ENCODE results near the gene CRACDL. TPM values are rescaled to one million over a fixed set of nuclear protein-coding genes. Genes with fewer than 3 reads are reported as not detected.

Gene CRACDL
- total RNA-seq, 1 donor, result not detected

DNA sequence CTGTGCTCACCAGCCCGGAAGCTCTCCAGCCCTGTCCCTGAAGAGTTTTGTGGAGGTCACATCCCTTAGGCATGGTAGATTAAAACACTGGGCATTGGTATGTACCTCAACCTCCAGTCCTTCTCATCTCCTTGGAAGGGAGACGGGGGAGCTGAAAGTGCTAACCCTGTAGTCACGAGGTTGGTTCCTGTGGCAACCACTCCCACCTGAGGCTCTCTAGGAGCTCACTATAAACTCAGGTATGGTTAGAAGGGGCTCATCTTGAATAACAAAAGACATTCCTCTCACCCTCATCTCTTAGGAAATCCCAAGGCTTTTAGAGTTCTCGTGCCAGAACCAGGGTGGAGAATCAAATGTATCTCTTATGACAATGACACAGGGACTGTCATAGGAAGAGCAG is 162.1 kb downstream of the CRACDL start:
- Histone ChIP-seq H3K4me3 (ENCODE audit: insufficient read depth, low read length) (no peak overlapping the region), H3K4me2 (ENCODE audit: insufficient read depth, low read length) (no peak overlapping the region), H3K9me3 (ENCODE audit: low read depth, low read length) (no peaks in the 10 kb centered on the region), H2AFZ (ENCODE audit: low read length) (no peak overlapping the region), H3K79me2 (ENCODE audit: insufficient read depth, low read length) (no peaks in the 10 kb centered on the region), H3K36me3 (ENCODE audit: insufficient read depth, low read length) (no peaks in the 10 kb centered on the region), H3K27ac (ENCODE audit: low read depth, low read length) (no peak overlapping the region), H4K20me1 (ENCODE audit: insufficient read depth, low read length) (no peaks in the 10 kb centered on the region), H3K27me3 (ENCODE audit: insufficient read depth, low read length) (peaks cover 25% of the 10 kb centered on the region), H3K4me1 (ENCODE audit: insufficient read depth, low read length) (peaks cover 15% of the 10 kb centered on the region)
- peak; percentile 19 for DNase-seq (ENCODE audit: insufficient read length, low spot score, missing footprints)
- TF ChIP-seq, protein P1, sequence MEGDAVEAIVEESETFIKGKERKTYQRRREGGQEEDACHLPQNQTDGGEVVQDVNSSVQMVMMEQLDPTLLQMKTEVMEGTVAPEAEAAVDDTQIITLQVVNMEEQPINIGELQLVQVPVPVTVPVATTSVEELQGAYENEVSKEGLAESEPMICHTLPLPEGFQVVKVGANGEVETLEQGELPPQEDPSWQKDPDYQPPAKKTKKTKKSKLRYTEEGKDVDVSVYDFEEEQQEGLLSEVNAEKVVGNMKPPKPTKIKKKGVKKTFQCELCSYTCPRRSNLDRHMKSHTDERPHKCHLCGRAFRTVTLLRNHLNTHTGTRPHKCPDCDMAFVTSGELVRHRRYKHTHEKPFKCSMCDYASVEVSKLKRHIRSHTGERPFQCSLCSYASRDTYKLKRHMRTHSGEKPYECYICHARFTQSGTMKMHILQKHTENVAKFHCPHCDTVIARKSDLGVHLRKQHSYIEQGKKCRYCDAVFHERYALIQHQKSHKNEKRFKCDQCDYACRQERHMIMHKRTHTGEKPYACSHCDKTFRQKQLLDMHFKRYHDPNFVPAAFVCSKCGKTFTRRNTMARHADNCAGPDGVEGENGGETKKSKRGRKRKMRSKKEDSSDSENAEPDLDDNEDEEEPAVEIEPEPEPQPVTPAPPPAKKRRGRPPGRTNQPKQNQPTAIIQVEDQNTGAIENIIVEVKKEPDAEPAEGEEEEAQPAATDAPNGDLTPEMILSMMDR (IDR thresholded peaks at IDR 0.05; ENCODE audit: extremely low read depth, low read depth, low read length), result no peak

DNA sequence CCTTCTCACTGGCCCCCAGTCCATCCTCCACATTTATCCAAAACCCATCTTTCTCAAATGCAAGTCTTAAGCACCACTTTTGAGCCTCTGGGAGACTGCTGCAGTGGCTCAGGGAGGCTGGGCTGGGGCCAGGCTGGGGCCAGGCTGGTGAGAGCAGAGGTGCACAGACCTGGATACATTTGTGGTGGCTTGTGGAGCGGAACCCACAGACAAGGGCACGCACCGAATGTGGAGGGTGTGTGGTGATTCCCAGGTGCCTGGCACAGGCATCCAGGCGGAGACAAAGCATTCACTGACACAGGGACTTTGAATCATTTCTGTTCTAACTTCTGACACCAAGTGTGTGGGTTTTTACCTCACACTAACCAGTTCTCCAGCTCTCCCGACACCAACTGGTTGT is 162.9 kb downstream of the CRACDL start:
- H3K36me3 ChIP-seq (ENCODE audit: insufficient read depth, low read length), result no peaks in the 10 kb centered on the region
- H3K4me3 ChIP-seq (ENCODE audit: insufficient read depth, low read length), result no peak overlapping the region
- peaks cover 25% of the 10 kb centered on the region for H3K27me3 ChIP-seq (ENCODE audit: insufficient read depth, low read length)
- H3K4me1 ChIP-seq (ENCODE audit: insufficient read depth, low read length), result peaks cover 23% of the 10 kb centered on the region
- TF ChIP-seq, protein P1 (IDR thresholded peaks at IDR 0.05; ENCODE audit: extremely low read depth, low read depth, low read length), result no peak
- peak; percentile 36 for DNase-seq (ENCODE audit: insufficient read length, low spot score, missing footprints)
- H2AFZ ChIP-seq (ENCODE audit: low read length), result no peak overlapping the region
- H3K4me2 ChIP-seq (ENCODE audit: insufficient read depth, low read length), result no peak overlapping the region
- H4K20me1 ChIP-seq (ENCODE audit: insufficient read depth, low read length), result no peaks in the 10 kb centered on the region
- no peaks in the 10 kb centered on the region for H3K79me2 ChIP-seq (ENCODE audit: insufficient read depth, low read length)
- H3K9me3 ChIP-seq (ENCODE audit: low read depth, low read length), result no peaks in the 10 kb centered on the region
- H3K27ac ChIP-seq (ENCODE audit: low read depth, low read length), result no peak overlapping the region

DNA sequence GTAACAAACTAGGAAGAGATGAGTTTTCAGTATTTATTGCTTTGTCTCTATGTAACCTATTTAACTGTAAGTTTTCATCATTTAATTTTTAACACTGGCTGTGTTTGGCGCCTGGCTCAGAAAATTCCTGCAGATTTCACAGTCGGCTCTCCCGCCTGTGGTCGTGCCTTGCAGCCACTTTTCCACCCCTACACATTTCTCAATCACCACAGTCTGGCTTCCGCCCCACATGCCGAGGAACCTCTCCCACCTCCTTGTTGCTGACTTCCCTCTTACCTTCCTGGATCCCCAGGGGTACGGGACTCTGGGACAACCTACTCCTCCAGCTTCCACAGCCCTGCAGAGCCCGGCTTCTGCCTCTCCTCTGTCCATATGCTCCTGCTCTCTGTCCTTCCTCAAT is 163.5 kb downstream of the CRACDL start:
- TF ChIP-seq, protein P1 (IDR thresholded peaks at IDR 0.05; ENCODE audit: extremely low read depth, low read depth, low read length), result no peak
- DNase-seq (ENCODE audit: insufficient read length, low spot score, missing footprints), result no peak
- H3K4me2 ChIP-seq (ENCODE audit: insufficient read depth, low read length), result peak overlapping the region; percentile 64

DNA sequence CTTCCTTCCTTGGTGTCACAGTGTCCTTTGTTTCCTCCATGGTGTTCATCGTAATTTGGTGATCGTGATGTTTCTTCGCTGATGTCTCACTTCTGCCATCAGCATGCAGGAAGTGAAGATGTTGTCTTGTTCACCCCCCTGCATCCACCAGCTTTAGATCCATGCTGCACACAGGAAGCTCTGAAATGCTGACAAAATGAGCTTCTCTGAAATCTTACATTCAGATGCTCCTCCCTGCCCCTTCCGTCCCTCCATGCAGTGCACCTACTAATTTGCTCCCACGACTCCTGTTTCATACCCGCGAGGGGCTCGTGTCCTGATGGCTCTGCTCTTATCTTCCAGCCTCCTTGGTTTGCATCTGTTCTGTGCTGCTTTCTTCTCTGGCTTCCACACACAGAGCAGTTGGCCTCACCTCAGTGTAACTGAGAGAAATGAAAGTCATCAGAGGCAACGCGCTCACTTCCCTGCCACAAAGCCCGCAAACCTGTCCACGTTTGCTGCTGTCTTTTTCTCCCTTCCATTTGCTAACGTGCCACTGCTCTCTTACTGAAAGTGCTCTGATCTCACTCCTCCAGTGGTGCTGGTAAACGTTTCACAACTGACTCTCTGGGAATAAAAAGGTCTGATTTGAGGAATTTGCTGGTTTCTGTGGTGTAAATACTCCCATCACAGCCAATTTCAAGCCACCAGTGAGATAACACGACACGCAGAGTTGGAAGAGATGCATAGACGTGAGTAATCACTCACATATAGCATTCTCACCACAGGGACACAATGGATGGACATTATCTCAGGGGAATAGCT is 164.1 kb downstream of the CRACDL start:
- Histone ChIP-seq H3K9me3 (ENCODE audit: low read depth, low read length) (no peaks in the 10 kb centered on the region), H3K4me1 (ENCODE audit: insufficient read depth, low read length) (peaks cover 24% of the 10 kb centered on the region), H3K36me3 (ENCODE audit: insufficient read depth, low read length) (no peaks in the 10 kb centered on the region), H3K4me2 (ENCODE audit: insufficient read depth, low read length) (peak overlapping the region; percentile 64), H3K27me3 (ENCODE audit: insufficient read depth, low read length) (peaks cover 25% of the 10 kb centered on the region), H2AFZ (ENCODE audit: low read length) (peak overlapping the region; percentile 37), H3K79me2 (ENCODE audit: insufficient read depth, low read length) (no peaks in the 10 kb centered on the region), H4K20me1 (ENCODE audit: insufficient read depth, low read length) (no peaks in the 10 kb centered on the region), H3K4me3 (ENCODE audit: insufficient read depth, low read length) (peak overlapping the region; percentile 13), H3K27ac (ENCODE audit: low read depth, low read length) (peak overlapping the region; percentile 23)
- DNase-seq (ENCODE audit: insufficient read length, low spot score, missing footprints), result peak; percentile 92
- TF ChIP-seq, protein P1 (IDR thresholded peaks at IDR 0.05; ENCODE audit: extremely low read depth, low read depth, low read length), result no peak

More for the DNA sequence above, 163.5 kb downstream of the CRACDL start:
- peaks cover 24% of the 10 kb centered on the region for H3K4me1 ChIP-seq (ENCODE audit: insufficient read depth, low read length)
- no peaks in the 10 kb centered on the region for H4K20me1 ChIP-seq (ENCODE audit: insufficient read depth, low read length)
- no peaks in the 10 kb centered on the region for H3K9me3 ChIP-seq (ENCODE audit: low read depth, low read length)
- peak overlapping the region; percentile 23 for H3K27ac ChIP-seq (ENCODE audit: low read depth, low read length)
- no peaks in the 10 kb centered on the region for H3K36me3 ChIP-seq (ENCODE audit: insufficient read depth, low read length)
- H3K4me3 ChIP-seq (ENCODE audit: insufficient read depth, low read length), result no peak overlapping the region
- H3K79me2 ChIP-seq (ENCODE audit: insufficient read depth, low read length), result no peaks in the 10 kb centered on the region
- no peak overlapping the region for H2AFZ ChIP-seq (ENCODE audit: low read length)
- peaks cover 25% of the 10 kb centered on the region for H3K27me3 ChIP-seq (ENCODE audit: insufficient read depth, low read length)

All from osteoblast (primary cell).